GF-D8 (cell line): ENCODE results near the gene CHKB.
"Not testable (repeated sequence)": the region's sequence is repeated elsewhere in the genome, so short reads cannot be mapped to it uniquely, and the experiment has no call there.

Experiments used
- DNase-seq: peaks from one replicate; lab custom pipeline; 2025; lab: John Stamatoyannopoulos, UW

The CHKB gene

GRCh38 chr22:50612528-50613221, 30.0 kb upstream of the CHKB start:
- no peak for DNase-seq

DNA sequence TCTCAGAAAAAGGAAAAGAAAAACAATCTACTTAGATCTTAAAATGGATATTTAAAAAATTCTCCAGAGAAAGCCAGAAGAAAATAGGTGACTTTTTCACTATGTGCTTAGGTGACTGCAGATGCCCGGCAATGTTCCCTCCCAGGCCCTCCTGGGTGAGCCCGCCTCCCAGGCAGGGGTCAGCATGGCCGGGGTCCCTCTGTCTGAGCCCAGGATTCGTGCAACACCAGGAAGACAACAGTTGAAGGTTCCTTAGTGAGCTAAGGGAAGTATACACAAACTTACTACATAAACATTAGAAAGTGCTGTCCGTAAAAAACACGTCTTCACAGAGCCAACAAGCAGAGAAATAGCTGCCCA, 29.5 kb upstream of the CHKB start:
- DNase-seq: no peak

- no peak for DNase-seq
Observed at GRCh38 chr22:50611341-50612060, 28.9 kb upstream of the CHKB start.

- DNase-seq: no peak
Observed at GRCh38 chr22:50610581-50610980, 27.9 kb upstream of the CHKB start.

DNA sequence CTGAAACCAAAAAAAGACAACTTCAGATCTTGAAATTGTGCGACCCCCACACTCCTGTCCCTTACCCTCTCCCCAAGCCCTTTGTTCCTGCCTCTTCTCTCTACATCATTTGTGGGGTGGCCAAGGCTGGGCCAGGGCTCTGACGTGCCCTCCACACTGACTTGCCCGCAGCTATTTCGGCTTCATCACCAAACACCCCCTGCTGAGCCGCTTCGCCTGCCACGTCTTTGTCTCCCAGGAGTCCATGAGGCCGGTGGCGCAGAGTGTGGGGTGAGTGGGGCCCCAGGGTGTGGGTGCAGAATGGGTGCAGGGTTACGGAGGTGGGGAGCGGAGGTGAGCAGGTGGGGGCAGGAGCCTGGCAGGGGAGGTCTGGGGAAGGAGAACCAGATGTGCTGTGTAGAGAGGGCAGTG, 27.4 kb upstream of the CHKB start:
- no peak for DNase-seq

DNA sequence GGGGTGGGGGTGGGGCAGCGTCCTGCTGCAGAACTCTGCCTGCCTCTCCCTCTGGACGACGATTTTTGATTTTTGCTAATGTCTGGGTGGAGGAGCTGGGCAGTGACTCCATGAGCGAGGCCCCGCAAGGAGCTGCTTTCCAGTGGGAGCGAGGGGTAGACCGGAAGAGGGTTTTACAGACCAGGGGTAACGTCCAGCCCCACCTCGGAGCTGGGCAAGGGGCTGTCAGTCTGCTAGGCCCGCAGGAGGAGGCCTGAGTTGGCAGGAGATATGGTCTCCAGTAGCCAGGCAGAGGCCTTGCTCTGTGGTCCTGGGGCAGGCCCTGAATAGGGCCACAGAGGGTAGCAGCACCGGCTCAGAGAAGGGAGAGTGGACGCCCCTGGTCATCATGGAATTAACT, 26.9 kb upstream of the CHKB start:
- DNase-seq: no peak

GRCh38 chr22:50608996-50609395, 26.3 kb upstream of the CHKB start:
- no peak for DNase-seq

DNA sequence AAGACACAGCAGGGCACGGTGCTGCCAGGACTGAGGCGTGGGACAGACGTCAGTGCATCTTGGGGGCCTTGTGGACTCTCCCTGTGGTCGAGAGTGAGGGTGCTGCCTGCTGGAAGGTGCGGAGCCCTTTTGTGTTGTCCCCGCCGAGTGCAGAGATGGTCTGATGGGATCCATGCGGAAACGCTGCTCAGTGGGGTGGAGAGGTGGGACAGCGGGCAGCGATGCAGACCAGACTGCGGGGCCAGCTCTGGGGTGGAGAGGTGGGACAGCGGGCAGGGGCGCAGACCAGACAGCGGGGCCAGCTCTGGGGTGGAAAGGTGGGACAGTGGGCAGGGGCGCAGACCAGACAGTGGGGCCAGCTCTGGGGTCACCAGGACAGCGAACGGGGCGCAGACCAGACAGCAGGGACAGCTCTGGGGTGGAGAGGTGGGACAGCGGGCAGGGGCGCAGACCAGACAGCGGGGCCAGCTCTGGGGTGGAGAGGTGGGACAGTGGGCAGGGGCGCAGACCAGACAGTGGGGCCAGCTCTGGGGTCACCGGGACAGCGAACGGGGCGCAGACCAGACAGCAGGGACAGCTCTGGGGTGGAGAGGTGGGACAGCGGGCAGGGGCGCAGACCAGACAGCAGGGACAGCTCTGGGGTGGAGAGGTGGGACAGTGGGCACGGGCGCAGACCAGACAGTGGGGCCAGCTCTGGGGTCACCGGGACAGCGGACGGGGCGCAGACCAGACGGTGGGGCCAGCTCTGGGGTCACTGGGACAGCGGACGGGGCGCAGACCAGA, 25.6 kb upstream of the CHKB start:
- not testable (repeated sequence) for DNase-seq

DNA sequence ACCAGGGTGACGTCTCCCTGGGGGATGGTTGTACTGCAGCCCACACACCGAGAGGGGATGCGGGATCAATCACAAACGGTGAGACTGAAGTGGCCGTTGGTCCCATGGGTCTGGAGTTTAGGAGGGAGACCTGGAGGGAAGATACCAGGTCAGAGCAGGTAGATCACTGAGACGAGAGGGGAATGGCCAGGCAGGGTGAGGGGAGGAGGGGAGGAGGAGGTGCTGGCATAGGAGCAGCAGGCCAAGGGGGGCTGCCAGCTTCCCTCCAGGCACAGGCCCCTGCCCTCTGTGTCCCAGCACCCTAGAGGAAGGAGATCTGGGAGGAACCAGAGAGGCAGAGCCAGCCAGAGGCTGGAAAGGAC, 25.0 kb upstream of the CHKB start:
- no peak for DNase-seq

- no peak for DNase-seq
Observed at GRCh38 chr22:50606946-50607658, 24.5 kb upstream of the CHKB start.

GRCh38 chr22:50606165-50606945, 23.7 kb upstream of the CHKB start:
- no peak for DNase-seq

DNA sequence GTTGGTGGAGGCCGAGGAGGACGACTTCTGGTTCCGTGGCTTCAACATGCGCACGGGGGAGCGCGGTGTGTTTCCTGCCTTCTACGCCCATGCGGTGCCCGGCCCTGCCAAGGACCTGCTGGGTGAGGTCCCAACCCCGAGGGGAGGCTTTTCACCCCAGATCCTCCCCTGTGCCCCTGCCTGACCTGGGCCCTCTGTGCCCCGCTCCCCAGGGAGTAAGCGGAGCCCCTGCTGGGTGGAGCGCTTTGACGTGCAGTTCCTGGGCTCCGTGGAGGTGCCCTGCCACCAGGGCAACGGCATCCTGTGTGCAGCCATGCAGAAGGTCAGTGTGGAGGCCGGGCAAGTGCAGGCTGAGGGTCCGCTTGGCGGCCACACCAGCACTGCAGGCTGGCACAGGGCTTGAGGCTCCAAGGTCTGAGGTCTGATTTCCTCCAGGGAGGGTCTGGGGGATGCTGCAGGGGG, 23.0 kb upstream of the CHKB start:
- DNase-seq: no peak

- DNase-seq: no peak
Observed at GRCh38 chr22:50605002-50605612, 22.5 kb upstream of the CHKB start.

DNA sequence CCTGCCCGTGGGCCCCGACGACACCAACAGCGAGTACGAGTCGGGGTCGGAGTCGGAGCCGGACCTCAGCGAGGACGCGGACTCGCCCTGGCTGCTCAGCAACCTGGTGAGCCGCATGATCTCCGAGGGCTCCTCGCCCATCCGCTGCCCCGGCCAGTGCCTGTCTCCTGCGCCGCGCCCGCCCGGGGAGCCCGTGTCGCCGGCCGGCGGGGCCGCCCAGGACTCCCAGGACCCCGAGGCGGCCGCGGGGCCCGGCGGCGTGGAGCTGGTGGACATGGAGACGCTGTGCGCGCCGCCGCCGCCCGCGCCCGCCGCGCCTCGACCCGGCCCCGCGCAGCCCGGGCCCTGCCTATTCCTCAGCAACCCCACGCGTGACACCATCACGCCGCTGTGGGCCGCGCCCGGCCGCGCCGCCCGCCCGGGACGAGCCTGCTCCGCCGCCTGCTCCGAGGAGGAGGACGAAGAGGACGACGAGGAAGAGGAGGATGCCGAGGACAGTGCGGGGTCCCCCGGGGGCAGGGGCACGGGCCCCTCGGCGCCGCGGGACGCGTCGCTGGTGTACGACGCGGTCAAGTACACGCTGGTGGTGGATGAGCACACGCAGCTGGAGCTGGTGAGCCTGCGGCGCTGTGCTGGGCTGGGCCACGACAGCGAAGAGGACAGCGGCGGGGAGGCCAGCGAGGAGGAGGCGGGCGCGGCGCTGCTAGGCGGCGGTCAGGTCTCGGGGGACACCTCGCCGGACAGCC, 21.8 kb upstream of the CHKB start:
- DNase-seq: no peak

DNA sequence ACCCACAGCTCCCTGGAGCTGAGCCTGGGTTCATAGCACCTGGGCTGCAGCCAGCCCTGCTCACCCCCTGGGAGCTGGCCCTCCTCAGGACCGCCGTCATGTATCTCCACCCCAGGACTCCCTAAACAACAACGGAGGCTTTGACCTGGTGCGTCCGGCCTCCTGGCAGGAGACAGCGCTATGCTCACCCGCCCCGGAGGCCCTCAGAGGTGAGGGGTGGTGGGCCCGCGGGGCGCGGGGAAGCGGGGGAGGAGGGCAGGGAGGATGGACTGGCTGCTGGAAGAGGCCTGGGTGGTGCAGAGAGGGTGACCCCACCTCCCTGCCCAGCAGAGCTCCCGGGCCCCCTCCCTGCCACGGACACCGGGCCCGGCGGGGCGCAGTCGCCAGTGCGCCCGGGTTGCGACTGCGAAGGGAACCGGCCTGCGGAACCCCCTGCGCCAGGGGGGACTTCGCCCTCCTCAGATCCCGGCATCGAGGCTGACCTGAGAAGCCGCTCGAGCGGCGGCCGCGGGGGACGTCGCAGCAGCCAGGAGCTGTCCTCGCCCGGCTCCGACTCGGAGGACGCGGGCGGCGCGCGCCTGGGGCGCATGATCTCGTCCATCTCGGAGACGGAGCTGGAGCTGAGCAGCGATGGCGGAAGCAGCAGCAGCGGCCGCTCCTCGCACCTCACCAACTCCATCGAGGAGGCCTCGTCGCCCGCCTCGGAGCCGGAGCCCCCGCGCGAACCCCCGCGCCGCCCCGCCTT, 21.0 kb upstream of the CHKB start:
- no peak for DNase-seq

- no peak for DNase-seq
Observed at GRCh38 chr22:50602338-50602700, 19.7 kb upstream of the CHKB start.

- DNase-seq: no peak
Observed at GRCh38 chr22:50601669-50602337, 19.2 kb upstream of the CHKB start.

DNA sequence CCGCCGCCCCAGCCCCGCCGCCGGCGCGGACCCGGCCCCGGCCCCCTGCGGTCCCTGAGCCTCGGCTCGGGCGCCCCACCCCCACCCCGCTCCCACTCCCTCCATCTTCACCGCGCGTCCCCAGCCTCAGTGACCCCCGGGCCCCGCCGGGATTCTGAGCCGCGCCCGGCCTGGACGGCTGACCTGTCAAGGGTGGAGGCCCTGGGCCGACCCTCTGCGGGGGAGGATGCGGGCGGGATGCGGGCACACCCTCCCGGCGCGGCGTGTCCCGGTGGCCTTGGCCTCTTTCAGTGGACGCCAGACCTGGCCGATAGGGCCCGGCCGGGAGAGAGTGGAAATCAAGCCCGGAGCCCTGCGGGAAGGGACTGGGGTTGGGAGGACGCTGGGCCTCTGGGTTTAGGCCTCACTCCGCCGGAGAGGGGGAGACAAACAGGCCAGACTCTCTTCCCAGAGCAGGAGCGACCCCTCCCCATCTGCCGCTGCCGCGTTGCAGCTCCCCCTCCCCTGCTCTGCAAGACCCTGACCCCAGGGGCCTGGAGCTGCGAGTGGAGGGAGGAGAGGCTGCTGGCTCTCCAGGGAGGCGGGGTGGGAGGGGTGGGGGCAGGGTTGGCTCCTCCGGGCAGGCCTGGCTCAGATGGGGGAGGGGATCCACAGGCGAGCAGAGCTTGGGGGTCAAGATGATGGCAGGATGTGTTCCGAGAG, 18.5 kb upstream of the CHKB start:
- DNase-seq: no peak

- no peak for DNase-seq
Observed at GRCh38 chr22:50600538-50600937, 17.9 kb upstream of the CHKB start, which contains the start of gene MAPK8IP2. MAPK8IP2 (plus strand) TSS chr22:50600793; CDS start chr22:50600819, 26 bp downstream.
